KG1 (cell line): ENCODE measurements around the gene PTPRG.

ENCODE experiments used
- DNase-seq: peaks from one replicate; lab custom pipeline; 2025; lab: John Stamatoyannopoulos, UW

The PTPRG gene

GRCh38 chr3:62117903-62118548, 556.7 kb downstream of the PTPRG start:
- no peak for DNase-seq

- no peak for DNase-seq
Measured at GRCh38 chr3:62119139-62119538, 557.8 kb downstream of the PTPRG start.

- no peak for DNase-seq
Measured at GRCh38 chr3:62122819-62123218, 561.4 kb downstream of the PTPRG start.

- no peak for DNase-seq
Measured at GRCh38 chr3:62125380-62125779, 564.0 kb downstream of the PTPRG start.

- no peak for DNase-seq
Measured at GRCh38 chr3:62127116-62127515, 565.7 kb downstream of the PTPRG start.

GRCh38 chr3:62128051-62128450, 566.7 kb downstream of the PTPRG start:
- no peak for DNase-seq

- no peak for DNase-seq
Measured at GRCh38 chr3:62128681-62129080, 567.3 kb downstream of the PTPRG start.

- DNase-seq, result no peak
Measured at GRCh38 chr3:62131050-62131449, 569.7 kb downstream of the PTPRG start.

GRCh38 chr3:62131620-62132019, 570.2 kb downstream of the PTPRG start:
- DNase-seq, result no peak

- no peak for DNase-seq
Measured at GRCh38 chr3:62132027-62132602, 570.7 kb downstream of the PTPRG start.

GRCh38 chr3:62133015-62133414, 571.6 kb downstream of the PTPRG start:
- DNase-seq, result no peak

- DNase-seq, result no peak
Measured at GRCh38 chr3:62134061-62134496, 572.7 kb downstream of the PTPRG start.

- no peak for DNase-seq
Measured at GRCh38 chr3:62135741-62136140, 574.4 kb downstream of the PTPRG start.

GRCh38 chr3:62139957-62140356, 578.6 kb downstream of the PTPRG start:
- no peak for DNase-seq

GRCh38 chr3:62142331-62143085, 581.1 kb downstream of the PTPRG start:
- no peak for DNase-seq

- DNase-seq, result no peak
Measured at GRCh38 chr3:62143843-62144450, 582.6 kb downstream of the PTPRG start.

GRCh38 chr3:62144482-62144881, 583.1 kb downstream of the PTPRG start:
- no peak for DNase-seq

- DNase-seq, result no peak
Measured at GRCh38 chr3:62145086-62145757, 583.9 kb downstream of the PTPRG start.

GRCh38 chr3:62149539-62149938, 588.2 kb downstream of the PTPRG start:
- DNase-seq, result no peak

GRCh38 chr3:62149962-62150361, 588.6 kb downstream of the PTPRG start:
- no peak for DNase-seq

- no peak for DNase-seq
Measured at GRCh38 chr3:62151591-62151990, 590.2 kb downstream of the PTPRG start.

GRCh38 chr3:62153231-62153630, 591.9 kb downstream of the PTPRG start:
- DNase-seq, result no peak
